GM12873 (cell line): ENCODE measurements around the gene DTNBP1.

Experiments used
- CTCF ChIP-seq: IDR thresholded peaks from 2 replicates; pipeline ENCODE4 v1.5.1; 2012; ENCODE audit warnings: low read depth, mild to moderate bottlenecking, moderate library complexity, low read length, control low read depth; ENCODE audit not compliant: insufficient read depth; ENCODE audit errors: missing control alignments

The DTNBP1 gene

GRCh38 chr6:15547400-15547799 lies 115.4 kb downstream of the DTNBP1 start:
- TF ChIP-seq CTCF = no peak

DNA sequence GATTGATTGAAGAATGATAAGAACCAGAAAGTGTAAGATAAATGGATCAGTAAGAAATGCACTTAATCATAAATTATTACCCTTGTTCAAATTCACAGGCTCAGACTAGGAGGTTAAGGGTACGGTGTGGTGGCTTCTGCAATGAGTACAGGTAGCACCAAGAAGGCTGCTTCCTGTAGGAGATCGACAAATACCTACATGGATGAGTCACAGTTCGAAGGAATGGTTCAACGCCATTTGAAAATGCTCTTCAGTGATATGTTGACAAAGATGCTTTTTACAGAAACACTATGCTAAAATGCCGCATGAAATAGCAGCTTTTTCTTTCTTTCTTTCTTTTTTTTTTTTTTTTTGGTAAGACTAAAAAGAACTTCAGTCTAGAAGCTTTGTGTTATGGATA lies 116.2 kb downstream of the DTNBP1 start:
- no peak for TF ChIP-seq CTCF

GRCh38 chr6:15544321-15544900 lies 118.4 kb downstream of the DTNBP1 start:
- no peak for TF ChIP-seq CTCF

- TF ChIP-seq CTCF = no peak
These were observed 123.0 kb downstream of the DTNBP1 start for GRCh38 chr6:15539722-15540270.

- no peak for TF ChIP-seq CTCF
These were observed 123.9 kb downstream of the DTNBP1 start for GRCh38 chr6:15538766-15539495.

DNA sequence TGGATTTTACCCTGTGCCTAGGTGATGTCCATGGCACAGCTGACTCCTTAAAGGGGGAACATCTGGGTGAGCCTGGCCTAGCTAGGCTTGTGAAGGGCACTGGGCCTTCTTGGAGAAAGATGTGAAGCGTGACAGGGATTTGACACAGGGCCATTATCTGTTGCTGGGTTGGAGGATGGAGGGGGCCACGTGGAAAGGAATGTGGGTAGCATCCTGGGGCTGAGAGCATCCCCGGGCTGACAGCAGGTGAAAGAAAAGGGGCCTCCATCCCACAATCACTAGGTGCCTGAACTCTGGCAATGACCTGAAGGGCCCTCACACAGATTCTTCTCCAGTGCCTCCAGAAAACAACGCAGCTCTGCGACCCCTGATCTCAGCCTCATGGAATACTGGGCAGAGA lies 124.7 kb downstream of the DTNBP1 start:
- no peak for TF ChIP-seq CTCF

GRCh38 chr6:15536198-15536955 lies 126.5 kb downstream of the DTNBP1 start:
- TF ChIP-seq CTCF = no peak
